Natural killer cell (primary cell): ENCODE data around the gene INHBC. TPM values are rescaled to one million over a fixed set of nuclear protein-coding genes. Genes with fewer than 3 reads are reported as not detected.
"Not testable (repeated sequence)": the region's sequence is repeated elsewhere in the genome, so short reads cannot be mapped to it uniquely, and the experiment has no call there.

Source experiments
- ATAC-seq, 3 donors: fragments of 150-1000 bp in 2 of 3; fragments of 200-7000 bp in 1 of 3; cut with Tn5 transposase; 1 replicate in 1 of 3; 2 replicates in 2 of 3; pipeline ENCODE4 v1.10.0; 2021; ENCODE audit warnings: mild to moderate bottlenecking in 2 of 3, moderate library complexity in 2 of 3
- DNase-seq, 2 donors: peaks; one replicate each; pipeline versions ENCODE4 v3.0.0 to v3.0.0-alpha.2; 2013 to 2021; ENCODE audit warnings: mixed read lengths in 1 of 2
- H3K27ac ChIP-seq: one replicate; pipeline ENCODE4 v1.5.1; 2013; ENCODE audit warnings: mild to moderate bottlenecking, low read length
- H3K27me3 ChIP-seq: one replicate; pipeline ENCODE4 v1.6.1; 2013; ENCODE audit warnings: low read length; ENCODE audit not compliant: control insufficient read depth, insufficient read depth
- H3K36me3 ChIP-seq: one replicate; pipeline ENCODE4 v1.6.1; 2013; ENCODE audit warnings: low read length; ENCODE audit not compliant: control insufficient read depth, insufficient read depth
- H3K4me1 ChIP-seq: one replicate; pipeline ENCODE4 v1.6.1; 2013; ENCODE audit warnings: low read length; ENCODE audit not compliant: control insufficient read depth, insufficient read depth
- H3K4me3 ChIP-seq: one replicate; pipeline ENCODE4 v1.5.1; 2013; ENCODE audit warnings: low read length
- H3K9me3 ChIP-seq: one replicate; pipeline ENCODE4 v1.6.1; 2013; ENCODE audit warnings: low read length; ENCODE audit not compliant: control insufficient read depth, insufficient read depth
- H3K27ac Mint-ChIP-seq, 2 donors: one replicate each; pipeline ENCODE4 v1.8.0; 2022; ENCODE audit warnings: mild to moderate bottlenecking in 2 of 2, mixed read lengths in 2 of 2, moderate library complexity in 1 of 2
- H3K27me3 Mint-ChIP-seq, 2 donors: one replicate each; pipeline ENCODE4 v1.8.0; 2022; ENCODE audit warnings: low read depth in 2 of 2, mixed read lengths in 2 of 2
- H3K36me3 Mint-ChIP-seq: one replicate; pipeline ENCODE4 v1.8.0; 2022; ENCODE audit warnings: mixed read lengths
- H3K4me1 Mint-ChIP-seq, 2 donors: one replicate each; pipeline ENCODE4 v1.8.0; 2022; ENCODE audit warnings: mixed read lengths in 2 of 2
- H3K4me3 Mint-ChIP-seq: one replicate; pipeline ENCODE4 v1.8.0; 2022; ENCODE audit warnings: mild to moderate bottlenecking, moderate library complexity, mixed read lengths
- H3K9me3 Mint-ChIP-seq, 2 donors: one replicate each; pipeline ENCODE4 v1.8.0; 2022; ENCODE audit warnings: mixed read lengths in 2 of 2
- WGBS: methylation state at CpG from one replicate; pipeline ENCODE4 v1.1.7; 2013; ENCODE audit warnings: missing lambda C conversion rate; ENCODE audit not compliant: insufficient coverage; 5-methylcytosine and 5-hydroxymethylcytosine counted together
- intact Hi-C: fragments of 100-400 bp; cut with micrococcal nuclease; formaldehyde crosslinking; loops from one replicate; pipeline ENCODE4 v1.14.2; 2022
- total RNA-seq, 4 donors: library from RNA; stranded (reverse); fragments of 120-200 nt in 1 of 4; gene quantifications; one replicate each; pipeline versions ENCODE4 v1.2.3 to v1.2.4, GENCODE V29; 2013 to 2022
- TF ChIP-seq, protein P1 (sequence below): fragments of 200-600 bp; IDR thresholded peaks from one replicate; pipeline ENCODE4 v1.8.0; 2022; ENCODE audit warnings: antibody characterized with exemption

The INHBC gene
- total RNA-seq, 3 donors from 2014 or later (not counting 1 experiment from before 2014, with no cell fraction given): 0.18 to 0.35 (median 0.31) TPM

DNA sequence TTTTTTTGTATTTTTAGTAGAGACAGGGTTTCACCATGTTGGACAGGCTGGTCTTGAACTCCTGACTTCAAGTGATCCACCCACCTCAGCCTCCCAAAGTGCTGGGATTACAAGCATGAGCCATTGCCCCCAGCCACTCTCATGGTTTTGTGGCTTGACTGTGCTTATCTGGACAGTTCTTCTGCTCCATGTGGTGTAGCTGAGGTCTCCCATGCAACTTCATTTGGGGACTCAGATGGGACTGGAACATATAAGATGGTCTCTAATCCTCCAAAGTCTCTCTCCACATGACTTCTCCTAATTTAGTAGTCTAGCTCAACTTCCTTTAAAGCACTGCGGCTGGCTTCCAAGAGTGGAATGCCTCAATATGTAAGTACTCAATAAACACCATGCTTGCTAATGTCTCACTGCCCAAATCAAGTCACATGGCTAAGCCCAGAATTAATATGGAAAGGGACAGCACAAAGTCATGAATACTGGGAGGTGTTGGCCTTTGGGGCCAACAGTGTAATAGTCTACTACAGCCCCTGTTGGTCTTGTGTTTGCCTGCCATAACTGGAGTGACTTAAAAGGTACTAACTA, 7.4 kb downstream of the INHBC start:
- DNase-seq (no peak), ATAC-seq (no peak)
- no peak overlapping the region for H3K27ac Mint-ChIP-seq
- Histone ChIP-seq H3K9me3 (peaks cover 6% of the 10 kb centered on the region), H3K27ac (no peak overlapping the region), H3K4me3 (no peak overlapping the region), H3K27me3 (no peaks in the 10 kb centered on the region), H3K36me3 (no peaks in the 10 kb centered on the region), H3K4me1 (no peaks in the 10 kb centered on the region)
- no peaks in the 10 kb centered on the region for H3K4me1 Mint-ChIP-seq
- H3K36me3 Mint-ChIP-seq: no peaks in the 10 kb centered on the region
- TF ChIP-seq, protein P1, sequence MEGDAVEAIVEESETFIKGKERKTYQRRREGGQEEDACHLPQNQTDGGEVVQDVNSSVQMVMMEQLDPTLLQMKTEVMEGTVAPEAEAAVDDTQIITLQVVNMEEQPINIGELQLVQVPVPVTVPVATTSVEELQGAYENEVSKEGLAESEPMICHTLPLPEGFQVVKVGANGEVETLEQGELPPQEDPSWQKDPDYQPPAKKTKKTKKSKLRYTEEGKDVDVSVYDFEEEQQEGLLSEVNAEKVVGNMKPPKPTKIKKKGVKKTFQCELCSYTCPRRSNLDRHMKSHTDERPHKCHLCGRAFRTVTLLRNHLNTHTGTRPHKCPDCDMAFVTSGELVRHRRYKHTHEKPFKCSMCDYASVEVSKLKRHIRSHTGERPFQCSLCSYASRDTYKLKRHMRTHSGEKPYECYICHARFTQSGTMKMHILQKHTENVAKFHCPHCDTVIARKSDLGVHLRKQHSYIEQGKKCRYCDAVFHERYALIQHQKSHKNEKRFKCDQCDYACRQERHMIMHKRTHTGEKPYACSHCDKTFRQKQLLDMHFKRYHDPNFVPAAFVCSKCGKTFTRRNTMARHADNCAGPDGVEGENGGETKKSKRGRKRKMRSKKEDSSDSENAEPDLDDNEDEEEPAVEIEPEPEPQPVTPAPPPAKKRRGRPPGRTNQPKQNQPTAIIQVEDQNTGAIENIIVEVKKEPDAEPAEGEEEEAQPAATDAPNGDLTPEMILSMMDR: no peak
- no peaks in the 10 kb centered on the region for H3K9me3 Mint-ChIP-seq
- peaks cover 5 to 6% of the 10 kb centered on the region in 2 donors for H3K27me3 Mint-ChIP-seq
- intact Hi-C loops: no loop called here
- H3K4me3 Mint-ChIP-seq: no peak overlapping the region
- WGBS: 44% methylated on average over 1 of the region's 1 CpG

DNA sequence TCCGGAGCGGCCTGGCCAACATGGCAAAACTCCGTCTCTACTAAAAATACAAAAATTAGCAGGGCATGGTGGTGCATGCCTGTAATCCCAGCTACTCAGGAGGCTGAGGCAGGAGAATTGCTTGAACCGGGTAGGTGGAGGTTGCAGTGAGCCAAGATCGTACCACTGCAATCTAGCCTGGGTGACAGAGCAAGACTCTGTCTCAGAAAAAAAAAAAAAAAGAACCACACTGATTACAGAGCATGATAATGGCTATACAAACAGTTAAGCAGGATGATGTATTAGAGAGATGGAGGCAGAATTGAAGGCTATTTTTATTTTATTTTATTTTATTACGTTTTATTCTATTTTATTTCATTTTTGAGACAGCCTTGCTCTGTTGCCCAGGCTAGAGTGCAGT, 9.8 kb downstream of the INHBC start:
- H3K4me1 ChIP-seq, H3K4me3 ChIP-seq, DNase-seq, H3K36me3 ChIP-seq, H3K36me3 Mint-ChIP-seq, H3K27me3 ChIP-seq, H3K9me3 Mint-ChIP-seq, H3K9me3 ChIP-seq, intact Hi-C loops, H3K27ac Mint-ChIP-seq, H3K4me1 Mint-ChIP-seq, H3K27ac ChIP-seq, H3K4me3 Mint-ChIP-seq, ATAC-seq, H3K27me3 Mint-ChIP-seq: not testable (repeated sequence)
- 96% methylated on average over 5 of the region's 6 CpGs for WGBS

DNA sequence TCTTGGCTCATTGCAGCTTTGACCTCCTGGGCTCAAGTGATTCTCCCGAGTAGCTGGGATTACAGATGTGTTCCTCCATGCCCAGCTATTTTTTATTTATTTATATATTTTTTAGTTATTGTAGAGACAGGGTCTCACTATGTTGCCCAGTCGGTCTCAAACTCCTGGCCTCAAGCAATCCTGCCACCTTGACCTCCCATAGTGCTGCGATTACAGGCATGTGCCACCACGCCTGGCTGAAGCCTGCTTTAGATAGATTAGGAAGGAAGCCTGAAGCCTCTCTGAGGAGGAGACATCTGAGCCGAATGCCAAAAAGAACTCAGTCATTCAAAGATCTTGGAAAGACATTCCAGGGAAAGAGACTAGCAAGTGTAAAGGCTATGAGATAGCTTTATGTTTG, 10.2 kb downstream of the INHBC start:
- H3K27ac ChIP-seq: no peak overlapping the region
- 86% methylated on average over 5 of the region's 5 CpGs for WGBS
- TF ChIP-seq, protein P1: no peak
- DNase-seq (no peak), ATAC-seq (no peak)
- H3K4me3 Mint-ChIP-seq: no peak overlapping the region
- no peak overlapping the region for H3K27ac Mint-ChIP-seq
- intact Hi-C loops: no loop called here
- no peaks in the 10 kb centered on the region for H3K36me3 ChIP-seq
- H3K36me3 Mint-ChIP-seq: no peaks in the 10 kb centered on the region
- H3K27me3 ChIP-seq: no peaks in the 10 kb centered on the region
- H3K9me3 ChIP-seq: peaks cover 6% of the 10 kb centered on the region
- H3K27me3 Mint-ChIP-seq: peaks cover 5 to 6% of the 10 kb centered on the region in 2 donors
- H3K4me1 Mint-ChIP-seq: no peaks in the 10 kb centered on the region
- no peaks in the 10 kb centered on the region for H3K9me3 Mint-ChIP-seq
- no peak overlapping the region for H3K4me3 ChIP-seq
- H3K4me1 ChIP-seq: no peaks in the 10 kb centered on the region

DNA sequence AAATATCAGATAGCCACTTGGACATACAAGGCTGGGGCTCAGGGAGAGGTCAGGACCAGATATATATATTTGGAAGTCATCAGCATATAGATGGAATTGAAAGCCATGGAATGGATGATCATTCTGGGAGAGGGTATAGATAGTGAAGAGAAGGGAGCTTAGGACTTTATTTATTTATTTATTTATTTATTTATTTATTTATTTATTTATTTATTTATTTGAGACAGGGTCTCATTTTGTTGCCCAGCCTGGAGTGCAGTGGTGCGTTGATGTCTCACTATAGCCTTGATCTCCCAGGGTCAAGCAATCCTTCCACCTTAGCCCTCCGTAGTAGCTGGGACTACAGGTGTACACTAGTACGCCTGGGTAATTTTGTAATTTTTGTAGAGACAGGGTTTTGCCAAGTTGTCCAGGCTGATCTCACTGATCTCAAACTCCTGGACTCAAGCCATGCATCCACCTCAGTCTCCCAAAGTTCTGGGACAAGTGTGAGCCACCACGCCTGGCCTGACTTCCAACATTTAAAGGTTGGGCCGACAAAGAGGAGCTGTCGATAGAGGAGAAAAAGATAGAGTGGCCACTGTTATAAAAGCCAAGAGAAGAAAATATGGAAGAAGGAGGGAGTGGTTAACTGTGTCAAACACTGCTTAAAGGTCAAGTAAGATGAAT, 11.8 kb downstream of the INHBC start:
- Mint-ChIP-seq H3K36me3 (no peaks in the 10 kb centered on the region), H3K27ac (no peak overlapping the region), H3K4me3 (no peak overlapping the region), H3K9me3 (no peaks in the 10 kb centered on the region), H3K4me1 (no peaks in the 10 kb centered on the region), H3K27me3 (peaks cover 0 to 5% of the 10 kb centered on the region in 2 donors)
- Histone ChIP-seq H3K4me1 (no peaks in the 10 kb centered on the region), H3K9me3 (peaks cover 2% of the 10 kb centered on the region), H3K27ac (no peak overlapping the region), H3K4me3 (no peak overlapping the region), H3K36me3 (no peaks in the 10 kb centered on the region), H3K27me3 (no peaks in the 10 kb centered on the region)
- no peak for DNase-seq
- no peak for ATAC-seq
- TF ChIP-seq, protein P1: no peak
- intact Hi-C loops: no loop called here
- WGBS: 94% methylated on average over 5 of the region's 6 CpGs
